CD4-positive, alpha-beta T cell treated with Interleukin-4 for 1 hour (primary cell): Measurements from ENCODE around the gene GPR85.
"Not testable (repeated sequence)": the region's sequence is repeated elsewhere in the genome, so short reads cannot be mapped to it uniquely, and the experiment has no call there.

Experiments used
- DNase-seq, 2 donors: peaks; one replicate each; pipeline ENCODE4 v3.0.0-alpha.2; 2020 to 2022

The GPR85 gene

GRCh38 chr7:113083816-113084495 is 2.7 kb downstream of the GPR85 start:
- no peak for DNase-seq

- no peak for DNase-seq
Observed at GRCh38 chr7:113083132-113083815, 3.4 kb downstream of the GPR85 start.

- no peak for DNase-seq
Observed at GRCh38 chr7:113078331-113078730, 8.3 kb downstream of the GPR85 start.

GRCh38 chr7:113076703-113077102 is 9.9 kb downstream of the GPR85 start:
- DNase-seq: no peak

- peak in 1 of 2 donors; percentile 35 for DNase-seq
Observed at GRCh38 chr7:113071465-113071864, 15.2 kb downstream of the GPR85 start.

GRCh38 chr7:113062499-113062898 is 24.1 kb downstream of the GPR85 start:
- DNase-seq: no peak

GRCh38 chr7:113060100-113060499 is 26.5 kb downstream of the GPR85 start:
- DNase-seq: no peak

GRCh38 chr7:113054938-113055337 is 31.7 kb downstream of the GPR85 start:
- no peak for DNase-seq

GRCh38 chr7:113054272-113054671 is 32.4 kb downstream of the GPR85 start:
- not testable (repeated sequence) for DNase-seq

GRCh38 chr7:113049221-113049620 is 37.4 kb downstream of the GPR85 start:
- DNase-seq: not testable (repeated sequence)

- no peak for DNase-seq
Observed at GRCh38 chr7:113046453-113046852, 40.2 kb downstream of the GPR85 start.

GRCh38 chr7:113045379-113045778 is 41.2 kb downstream of the GPR85 start:
- no peak for DNase-seq

GRCh38 chr7:113044394-113044793 is 42.2 kb downstream of the GPR85 start:
- no peak for DNase-seq

- DNase-seq: no peak
Observed at GRCh38 chr7:113040849-113041248, 45.8 kb downstream of the GPR85 start.

- no peak for DNase-seq
Observed at GRCh38 chr7:113033959-113034358, 52.7 kb downstream of the GPR85 start.
